ACHN (cell line): ENCODE data around the gene SOCS1.

Experiments used
- DNase-seq: peaks from one replicate; pipeline ENCODE4 v3.0.0-alpha.2; 2015
- in situ Hi-C: cut with HindIII; loops from 2 replicates; pipeline ENCODE4 v1.10.0; 2017; ENCODE audit warnings: low sequenced_read_pairs, low pct_ligation_motif_present, low pct_unique_long_range_greater_than_20kb

SOCS1 gene

DNA sequence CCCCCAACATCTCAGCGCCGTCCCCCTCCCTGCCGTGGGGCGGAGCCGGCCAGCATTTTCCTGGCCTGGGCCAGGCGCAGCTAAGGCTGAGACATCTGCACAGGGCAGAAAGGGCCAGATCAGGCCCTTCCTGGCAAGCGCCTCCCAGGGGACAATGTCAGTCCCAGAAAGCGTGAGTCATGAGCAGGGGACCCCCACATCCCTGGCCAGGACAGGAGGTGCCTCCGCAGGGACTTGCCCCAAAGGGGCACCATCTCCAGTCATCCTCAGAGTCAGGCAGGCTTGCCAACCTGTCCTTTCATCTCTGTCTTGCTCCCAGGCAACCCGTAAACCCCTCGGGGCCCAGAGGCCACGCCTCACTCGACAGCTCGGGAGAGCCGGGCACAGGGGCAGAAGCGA is 43.2 kb downstream of the SOCS1 start:
- in situ Hi-C loops, result no loop called here
- DNase-seq, result no peak

DNA sequence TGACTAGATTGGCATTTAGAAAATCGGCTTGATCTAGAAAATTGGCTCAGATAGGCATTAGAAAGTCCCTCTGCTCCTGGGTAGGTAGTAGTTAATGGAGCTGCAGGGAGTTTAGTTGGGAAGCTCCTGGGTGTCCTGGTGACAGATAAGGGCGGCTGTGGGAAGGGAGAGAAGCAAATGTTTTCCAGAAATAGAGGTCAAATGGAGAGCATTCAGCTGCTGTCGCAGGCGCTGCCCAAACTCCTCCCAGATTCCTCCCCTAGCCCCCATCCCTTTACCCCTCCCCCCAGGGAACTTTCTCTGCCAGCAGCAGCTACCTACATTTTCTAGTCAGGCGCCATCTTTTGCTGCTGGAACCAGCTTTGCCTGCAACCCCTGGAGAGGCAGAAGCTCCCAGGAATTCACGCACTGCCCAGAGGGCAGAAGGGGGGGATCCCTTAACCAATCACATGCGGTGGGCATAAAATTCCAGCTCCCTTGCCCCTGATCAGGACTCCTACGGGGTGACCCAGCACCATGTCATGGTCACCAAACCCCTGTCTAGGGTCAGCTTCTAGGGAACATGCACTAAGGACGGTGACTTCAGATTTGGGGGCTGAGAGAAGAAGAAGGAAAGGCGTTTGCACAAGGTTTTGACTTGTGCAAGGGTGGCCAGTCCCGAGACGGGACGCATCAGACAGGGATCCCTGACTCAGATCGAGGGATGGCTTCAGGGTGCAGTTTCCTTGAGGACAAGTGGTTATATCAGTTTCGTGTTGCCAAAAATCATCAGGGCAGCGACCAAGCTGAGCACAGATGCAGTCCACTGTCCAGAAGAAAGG is 43.8 kb downstream of the SOCS1 start:
- no peak for DNase-seq
- in situ Hi-C loops, result no loop called here

DNA sequence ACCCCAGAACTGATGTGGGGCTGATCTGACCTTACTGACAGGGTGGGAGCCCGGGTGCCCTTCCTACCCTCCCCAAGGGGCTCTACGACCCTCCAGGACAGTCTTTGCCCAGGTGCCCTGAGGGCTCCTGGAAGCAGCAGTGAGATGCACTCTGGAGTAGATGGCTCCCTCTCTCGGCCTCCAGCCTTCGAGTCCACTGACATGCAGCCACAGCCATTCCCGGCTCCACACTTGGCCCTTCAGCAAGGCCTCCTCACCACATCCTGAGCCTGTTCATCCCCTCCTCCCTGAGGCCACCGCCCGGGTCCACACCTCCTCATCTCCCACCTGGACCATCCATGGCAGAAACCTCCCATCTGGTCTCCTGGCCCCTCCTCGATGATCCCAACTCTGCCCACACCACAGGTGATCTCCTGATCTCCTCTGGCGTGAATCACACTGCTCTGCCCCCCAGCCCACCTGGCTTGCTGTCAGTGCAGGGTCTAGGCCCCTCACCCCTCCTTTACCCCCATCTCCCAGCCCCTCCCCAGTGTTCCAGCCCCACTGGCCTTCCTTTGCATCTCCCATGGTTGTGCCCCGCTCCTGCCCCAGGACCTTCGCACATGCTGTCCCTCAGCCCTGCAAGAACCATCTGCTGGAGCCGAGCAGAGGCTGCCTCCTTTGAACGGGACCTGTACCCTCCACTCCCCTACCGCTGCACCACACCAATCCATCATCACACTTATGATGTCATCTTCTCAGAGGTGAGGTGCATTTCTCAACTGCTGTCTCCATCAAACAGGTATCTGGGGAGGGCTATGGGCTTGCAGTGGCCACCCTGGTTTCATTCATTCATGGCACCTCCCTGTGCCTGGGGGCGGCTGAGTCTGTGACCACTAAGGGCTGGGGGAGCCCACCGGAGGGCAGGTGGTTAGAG is 44.7 kb downstream of the SOCS1 start:
- in situ Hi-C loops, result no loop called here
- DNase-seq, result no peak

GRCh38 chr16:11210260-11210659 is 45.7 kb downstream of the SOCS1 start:
- in situ Hi-C loops, result no loop called here
- no peak for DNase-seq

GRCh38 chr16:11208916-11209665 is 46.9 kb downstream of the SOCS1 start:
- DNase-seq, result no peak
- in situ Hi-C loops, result no loop called here

DNA sequence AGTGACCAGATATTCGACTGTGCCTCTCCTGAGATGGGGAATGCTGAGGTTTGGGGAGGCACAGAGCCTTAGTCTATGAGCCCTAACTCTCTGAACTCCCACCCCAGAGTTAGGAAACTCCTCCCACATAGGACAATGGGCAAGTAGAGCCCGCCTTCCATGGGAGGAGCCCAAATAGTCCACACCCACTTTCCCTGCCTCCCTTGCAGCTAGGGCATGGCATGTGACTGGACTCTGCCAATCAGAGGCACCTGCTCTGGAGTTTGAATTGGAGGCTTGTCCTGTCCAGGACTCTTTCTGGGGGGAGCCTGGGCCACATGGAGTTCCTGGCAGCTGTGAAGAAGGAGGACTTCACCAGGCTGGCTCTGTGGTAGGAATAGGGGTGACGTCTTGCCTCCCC is 48.4 kb downstream of the SOCS1 start:
- in situ Hi-C loops, result no loop called here

GRCh38 chr16:11205754-11206581 is 50.0 kb downstream of the SOCS1 start:
- DNase-seq, result no peak
- in situ Hi-C loops, result no loop called here

More for the DNA sequence above, 48.4 kb downstream of the SOCS1 start:
- no peak for DNase-seq

DNA sequence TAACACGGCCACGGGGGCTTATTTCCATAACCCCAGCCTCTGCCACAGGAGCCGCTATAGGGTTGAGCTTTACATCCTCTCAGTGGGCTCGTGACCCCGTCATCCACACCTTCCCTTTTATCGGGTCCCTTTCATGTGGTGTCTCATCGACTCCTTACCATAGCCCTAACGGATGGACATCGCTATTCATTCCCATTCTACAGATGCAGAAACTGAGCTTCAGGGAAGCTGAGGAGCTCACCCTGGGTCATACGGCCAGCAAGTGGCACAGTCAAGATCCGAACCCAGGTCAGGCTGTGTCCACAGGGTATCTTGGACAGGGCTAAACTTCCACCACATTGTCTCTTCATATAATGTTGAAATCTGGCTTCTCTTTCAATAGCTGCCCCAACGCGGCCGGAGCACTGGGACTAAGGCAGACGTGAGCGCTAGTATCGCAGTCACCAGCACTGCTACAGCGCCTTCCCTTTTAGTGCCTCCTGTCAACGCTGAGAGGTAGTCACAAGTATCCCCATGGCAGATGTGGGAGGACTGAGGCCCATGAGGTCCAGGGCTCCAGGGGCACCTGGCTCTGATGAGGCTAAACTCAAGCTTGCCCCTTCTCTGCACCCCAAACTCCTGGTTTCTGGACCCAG is 50.8 kb downstream of the SOCS1 start:
- in situ Hi-C loops, result no loop called here
- DNase-seq, result no peak

- no peak for DNase-seq
These were observed 51.4 kb downstream of the SOCS1 start for GRCh38 chr16:11204513-11205047.

More at GRCh38 chr16:11204513-11205047, 51.4 kb downstream of the SOCS1 start:
- in situ Hi-C loops, result no loop called here
